Heart left ventricle (tissue), 13 donors: ENCODE data around the gene EMILIN1.

Experiments used
- CTCF ChIP-seq, 12 donors: fragments of 200-600 bp; sonication (generic) in 4 of 12; IDR thresholded peaks; one replicate each; pipeline versions ENCODE4 v1.5.0 to v1.8.0; 2018 to 2022; ENCODE audit warnings: antibody characterized with exemption in 12 of 12, mild to moderate bottlenecking in 5 of 12
- POLR2A ChIP-seq, 2 donors: fragments of 450-650 bp; IDR thresholded peaks; one replicate each; pipeline ENCODE4 v1.6.1; 2017; ENCODE audit warnings: antibody characterized with exemption in 2 of 2, mild to moderate bottlenecking in 2 of 2, moderate library complexity in 2 of 2
- donor health status: ischemic (EF 13 %, LVEDD 7.1; RV severe dilation, severe dysfunction).
- donor health status: DM: no; HTN: yes; CAD: no.
- donor health status: DM: no; HTN: no; CAD: no.
- donor health status: ischemic (EF 25% LVEDD 6.9; RV normal size, moderate dysfunction).
- donor health status: ischemic (EF 25% LVEDD 5.7; RV mildly dilated, moderate dysfunction).
- donor health status: ischemic (EF 35%, LVEDD 5.7; RV mildly dilated, moderate dysfunction).
- donor health status: nonischemic (EF 11% LVEDD 7.7; RV severe dilation, severe dysfunction).
- donor health status: DM: yes; HTN: yes; CAD: no.
- donor health status: PGD.
- donor health status: ischemic (EF 29% LVEDD 5.4; RV normal size, mild dysfunction).
- donor health status: nonischemic (EF 23%, LVEDD 6.1; RV moderate dilation, normal function).

- TF ChIP-seq POLR2A (IDR thresholded peaks at IDR 0.05) (no peak), CTCF (IDR thresholded peaks at IDR 0.05) (no peak)
Measured at GRCh38 chr2:27041752-27042151, 36.7 kb upstream of the EMILIN1 start.
